ENCODE results near the gene EIF5AL1.
"Not testable (repeated sequence)": the region's sequence is repeated elsewhere in the genome, so short reads cannot be mapped to it uniquely, and the experiment has no call there.

EIF5AL1 gene

DNA sequence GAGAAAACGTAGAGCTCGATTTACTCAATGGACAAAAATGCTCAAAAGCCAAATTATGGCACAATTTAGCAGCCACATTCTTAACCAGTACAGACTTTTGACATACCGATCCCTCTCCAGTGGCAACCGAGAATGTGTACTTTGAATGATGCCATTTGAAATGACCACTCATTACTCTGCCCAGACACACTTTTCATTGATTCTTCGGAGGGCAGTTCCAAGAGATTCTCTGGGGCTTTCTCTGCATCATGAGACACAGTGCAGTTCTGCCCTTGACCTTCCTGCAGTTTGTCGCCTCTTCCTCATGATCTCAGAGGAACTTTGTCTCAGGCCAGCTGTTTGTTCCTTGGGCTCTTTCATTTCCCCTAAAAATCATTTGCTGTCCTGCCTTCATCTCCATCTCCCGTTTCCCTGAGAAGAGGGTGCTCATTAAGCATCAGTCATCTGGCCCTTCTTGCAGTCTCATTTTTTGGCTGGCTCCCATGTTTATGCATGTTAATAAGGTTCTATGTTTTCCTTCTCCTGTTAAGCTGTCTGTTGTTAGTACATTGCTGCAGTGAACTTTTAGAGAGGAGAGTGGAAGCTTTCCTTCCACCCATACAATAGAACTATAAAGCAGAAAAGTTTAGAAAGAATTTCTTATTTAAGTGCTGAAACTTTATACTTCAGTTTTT is 4.3 kb downstream of the EIF5AL1 start:
- not testable (repeated sequence) for DNase-seq

- not testable (repeated sequence) for DNase-seq
Measured at GRCh38 chr10:79517567-79517966, 5.2 kb downstream of the EIF5AL1 start.

DNA sequence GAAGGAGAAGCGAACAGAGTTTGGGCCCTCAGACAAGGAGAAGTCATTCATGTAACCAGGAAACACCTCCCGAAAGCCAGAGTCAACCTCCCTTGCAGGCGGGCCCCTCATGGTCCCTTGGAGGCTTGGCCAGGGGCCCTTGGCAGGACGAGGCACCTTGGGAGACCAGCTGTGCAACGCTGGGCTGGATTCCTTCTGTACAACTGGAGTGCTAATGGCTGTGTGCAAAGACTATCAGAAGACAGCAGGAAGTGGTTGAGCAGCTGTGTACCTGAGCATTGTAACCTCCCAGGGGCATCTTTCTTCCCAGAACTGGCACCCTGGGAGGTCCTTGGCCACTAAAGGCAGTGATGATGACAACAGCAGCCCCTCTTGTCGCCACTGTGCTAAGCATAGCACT is 9.4 kb downstream of the EIF5AL1 start:
- DNase-seq, result not testable (repeated sequence)

- not testable (repeated sequence) for DNase-seq
Measured at GRCh38 chr10:79522464-79522863, 10.1 kb downstream of the EIF5AL1 start.

DNA sequence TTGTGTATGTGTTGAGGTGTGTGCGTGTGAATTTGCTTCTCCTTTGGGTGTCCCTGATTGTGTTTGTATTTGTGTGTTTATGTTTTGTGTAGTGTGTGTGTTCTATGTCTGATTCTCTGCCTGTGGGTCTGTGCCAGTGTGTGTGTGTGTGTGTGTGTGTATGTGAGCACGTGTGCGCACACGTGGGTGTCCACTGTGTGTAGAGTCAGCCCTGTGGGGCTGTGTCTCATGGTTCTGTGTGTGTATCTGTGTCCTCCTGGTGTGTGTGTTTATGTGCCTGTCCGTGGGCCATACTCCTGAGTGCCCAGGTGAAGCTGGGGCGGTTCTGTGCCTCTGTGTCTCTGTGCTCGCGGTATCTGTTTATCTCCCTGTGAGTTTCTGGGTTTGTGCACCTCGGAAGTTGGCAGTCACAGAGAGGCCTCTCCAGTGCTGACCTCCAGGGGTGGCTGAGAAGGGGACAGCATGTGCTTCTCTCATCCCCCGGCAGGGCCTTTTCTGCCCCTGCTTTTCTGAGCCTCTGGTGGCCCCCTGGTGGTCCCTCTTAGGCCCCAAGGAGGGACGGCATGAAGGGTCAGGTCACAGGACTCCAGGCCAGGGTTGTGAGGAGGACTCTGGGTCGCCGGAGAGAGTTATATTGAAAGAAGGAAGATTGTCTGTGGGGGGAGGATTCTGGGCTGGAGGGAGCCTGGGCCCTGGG is 11.0 kb downstream of the EIF5AL1 start:
- DNase-seq, result not testable (repeated sequence)

GRCh38 chr10:79525049-79525710 is 12.8 kb downstream of the EIF5AL1 start:
- not testable (repeated sequence) for DNase-seq

GRCh38 chr10:79528261-79528660 is 15.9 kb downstream of the EIF5AL1 start:
- not testable (repeated sequence) for DNase-seq

DNA sequence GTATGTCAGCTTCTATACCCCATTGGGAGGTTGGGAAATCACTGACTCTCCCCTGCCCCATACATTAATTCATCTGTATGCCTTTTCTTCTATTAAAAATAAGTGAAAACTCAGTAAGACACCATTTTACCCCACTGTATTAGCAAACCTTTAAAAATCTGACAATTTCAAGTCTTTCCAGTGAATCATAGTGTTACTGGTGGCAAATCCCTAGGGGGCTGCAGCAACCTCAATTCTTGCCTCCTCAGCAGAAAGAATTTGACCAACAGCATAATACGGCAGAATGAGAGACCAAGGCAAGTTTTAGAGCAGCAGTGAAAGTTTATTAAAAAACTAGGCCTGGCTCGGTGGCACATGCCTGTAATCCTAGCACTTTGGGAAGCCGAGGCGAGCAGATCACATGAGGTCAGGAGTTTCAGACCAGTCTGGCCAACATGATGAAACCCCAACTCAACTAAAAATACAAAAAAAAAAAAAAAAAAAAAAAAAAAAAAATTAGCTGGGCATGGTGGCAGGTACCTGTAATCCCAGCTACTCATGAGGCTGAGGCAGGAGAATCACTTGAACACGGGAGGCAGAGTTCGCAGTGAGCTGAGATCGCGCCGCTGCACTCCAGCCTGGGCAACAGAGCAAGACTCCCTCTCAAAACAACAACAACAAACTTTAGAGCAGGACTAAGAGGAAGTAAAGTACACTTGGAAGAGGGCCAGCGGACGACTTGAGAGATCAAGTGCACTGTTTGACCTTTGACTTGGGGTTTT is 21.0 kb downstream of the EIF5AL1 start:
- DNase-seq, result not testable (repeated sequence)

DNA sequence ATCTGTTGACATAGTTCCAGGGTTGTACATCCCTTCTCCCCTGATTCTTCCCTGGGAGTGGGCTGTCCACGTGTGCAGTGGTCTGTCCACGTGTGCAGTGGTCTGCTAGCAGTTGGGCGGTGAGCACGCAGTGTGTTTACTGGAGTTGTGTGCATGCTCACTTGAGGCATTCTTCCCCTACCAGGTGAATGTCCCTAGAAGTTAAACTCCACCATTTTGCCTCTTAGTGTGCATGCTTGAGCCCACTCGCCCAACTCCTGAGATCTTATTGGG is 21.5 kb downstream of the EIF5AL1 start:
- not testable (repeated sequence) for DNase-seq

DNA sequence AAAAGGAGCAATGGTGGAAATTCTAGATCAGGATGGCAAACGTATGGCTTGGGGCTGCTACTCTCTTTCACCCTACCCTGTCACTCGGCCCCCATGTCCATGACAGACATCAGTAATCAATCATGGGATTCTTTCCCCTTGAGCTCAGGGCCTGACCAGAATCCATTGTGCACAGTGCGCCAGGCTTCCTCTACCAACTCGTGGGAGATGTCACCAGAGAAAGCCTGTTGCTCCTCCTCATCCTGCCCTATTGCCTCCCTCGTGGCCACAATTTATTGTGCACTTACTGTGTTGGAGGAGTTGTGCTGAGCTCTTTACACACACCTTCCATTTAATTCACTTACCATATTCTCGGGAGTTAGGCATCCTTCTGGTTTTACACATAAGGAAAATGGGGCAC is 26.0 kb downstream of the EIF5AL1 start:
- DNase-seq, result not testable (repeated sequence)

DNA sequence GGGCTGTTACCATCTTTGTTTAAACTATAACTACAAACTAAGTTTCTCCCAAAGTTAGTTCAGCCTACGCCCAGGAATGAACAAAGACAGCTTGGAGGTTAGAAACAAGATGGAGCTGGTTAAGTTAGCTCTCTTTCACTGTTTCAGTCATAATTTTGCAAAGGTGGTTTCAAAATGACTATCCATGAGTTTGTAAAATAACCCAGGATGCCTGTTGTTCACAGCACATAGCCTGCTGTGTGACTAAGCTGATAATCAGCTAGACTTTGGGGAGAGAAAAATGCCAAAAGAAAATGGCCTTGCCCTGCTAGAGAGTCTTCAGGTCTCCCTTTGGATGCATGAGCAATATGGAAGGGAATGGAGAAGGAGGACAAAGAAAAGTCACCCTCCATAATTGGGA is 28.6 kb downstream of the EIF5AL1 start:
- not testable (repeated sequence) for DNase-seq

DNA sequence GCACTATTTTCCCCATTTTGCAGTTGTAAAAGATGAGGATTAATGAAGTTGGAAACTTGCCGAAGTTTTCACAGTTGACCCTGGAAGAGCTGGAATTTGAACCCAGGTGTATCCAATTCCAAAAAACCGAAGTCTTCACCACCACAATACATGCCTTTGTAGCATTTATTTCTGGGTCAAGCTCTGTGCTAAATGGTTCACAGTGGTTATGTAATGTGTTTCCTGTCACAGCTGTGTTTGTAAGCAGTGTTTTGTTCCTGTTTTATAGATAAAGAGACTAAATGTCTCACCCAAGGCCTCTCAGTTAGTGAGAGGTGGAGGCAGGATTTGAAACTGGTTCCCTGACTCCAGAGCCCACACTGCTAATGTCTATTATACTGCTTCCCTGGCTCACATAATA is 30.3 kb downstream of the EIF5AL1 start:
- DNase-seq, result no peak

DNA sequence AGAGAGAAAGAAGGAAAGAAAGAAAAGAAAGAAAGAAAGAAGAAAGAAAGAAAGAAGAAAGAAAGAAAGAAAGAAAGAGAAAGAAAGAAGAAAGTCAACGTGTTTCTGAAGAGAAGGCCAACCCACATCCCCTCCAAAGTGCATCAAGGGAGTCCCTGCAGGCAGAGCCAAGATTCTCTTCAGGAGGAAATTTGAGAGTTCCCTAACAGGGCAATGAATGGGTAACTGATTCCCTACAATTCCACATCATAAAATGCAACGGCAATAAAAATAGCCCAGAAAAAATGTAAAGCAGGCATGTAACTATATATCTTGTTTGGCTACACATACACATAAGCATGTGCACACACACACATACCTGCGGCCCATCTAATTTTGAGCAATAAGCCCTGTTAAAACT is 32.1 kb downstream of the EIF5AL1 start:
- not testable (repeated sequence) for DNase-seq

- DNase-seq, result not testable (repeated sequence)
Measured at GRCh38 chr10:79544926-79545659, 32.8 kb downstream of the EIF5AL1 start.

DNA sequence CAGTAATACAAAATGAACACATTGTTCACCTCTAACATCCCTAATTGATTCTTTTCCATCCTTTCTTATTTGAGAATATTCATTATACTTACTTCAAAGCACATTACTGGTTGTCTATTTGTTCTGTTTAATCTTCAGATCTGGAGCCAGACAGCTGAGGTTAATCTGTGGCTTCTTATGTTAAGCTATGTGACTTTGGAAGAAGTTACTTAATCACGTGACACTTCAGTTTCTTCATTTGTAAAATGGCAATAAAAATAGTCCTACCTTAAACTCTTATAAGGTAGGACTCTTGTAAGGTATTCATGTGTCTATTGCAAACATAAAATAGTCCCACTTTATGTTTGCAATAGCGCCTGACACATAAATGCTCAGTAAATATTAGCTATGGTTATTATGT is 34.8 kb downstream of the EIF5AL1 start:
- not testable (repeated sequence) for DNase-seq

DNA sequence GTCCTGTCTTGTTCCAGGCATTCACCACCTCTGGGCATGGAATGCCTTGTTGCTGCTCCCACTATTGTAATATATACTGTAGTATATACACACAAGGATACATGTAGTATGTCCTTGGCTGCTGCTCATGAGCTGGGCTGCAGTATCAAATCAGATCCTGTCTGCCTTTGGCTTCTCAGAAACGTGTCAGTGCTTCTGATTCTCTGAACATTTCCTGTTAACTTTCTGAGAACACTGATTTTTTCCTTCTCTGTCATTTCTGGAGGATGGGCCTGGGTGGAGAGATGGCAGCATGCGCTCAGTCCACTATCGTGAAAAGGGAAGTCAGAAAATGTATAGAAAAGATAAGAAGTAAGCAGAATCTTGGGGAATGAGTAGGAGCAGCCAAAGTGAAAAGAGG is 35.6 kb downstream of the EIF5AL1 start:
- no peak for DNase-seq

DNA sequence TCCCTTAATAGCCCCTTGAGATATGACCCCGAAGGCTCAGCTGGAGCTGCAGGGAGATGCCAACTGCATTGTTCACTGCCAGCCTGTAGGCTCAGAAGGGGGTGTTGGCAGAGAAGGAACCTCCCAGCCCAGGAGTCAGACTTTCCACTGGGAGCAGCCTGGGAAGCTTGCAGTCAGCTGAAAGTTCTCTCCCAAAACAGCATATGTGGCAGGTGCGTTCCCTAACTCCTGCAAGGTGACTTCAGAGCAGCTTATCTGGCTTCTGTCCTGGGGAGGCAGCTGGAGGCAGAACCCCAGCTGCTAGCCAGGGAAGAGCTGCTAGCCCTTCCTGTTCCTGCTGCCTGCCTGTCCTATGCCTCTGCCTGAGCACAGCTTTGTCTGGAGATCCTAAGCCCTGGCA is 39.8 kb downstream of the EIF5AL1 start:
- DNase-seq, result no peak

- DNase-seq, result no peak
Measured at GRCh38 chr10:79555354-79556309, 43.3 kb downstream of the EIF5AL1 start.

- DNase-seq, result not testable (repeated sequence)
Measured at GRCh38 chr10:79556961-79557360, 44.6 kb downstream of the EIF5AL1 start.

DNA sequence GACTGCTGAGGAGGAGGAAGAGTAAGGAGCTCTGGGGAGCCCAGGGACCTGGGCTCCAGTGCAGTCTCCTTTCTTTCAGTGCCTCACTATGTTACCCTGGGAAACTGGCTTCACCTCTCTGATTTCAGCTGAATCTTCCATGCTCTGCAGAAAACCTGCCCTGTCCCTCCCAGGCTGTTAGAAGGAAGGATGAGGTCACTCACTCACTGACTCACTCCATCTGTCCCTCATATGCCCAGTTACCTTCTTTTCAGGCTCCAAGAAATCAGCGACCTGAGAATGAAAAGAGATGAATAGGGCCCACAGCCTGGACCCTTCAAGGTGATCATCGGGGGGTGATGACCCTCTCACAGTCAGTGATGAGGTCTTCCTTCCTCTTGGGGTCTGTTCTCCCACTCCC is 47.4 kb downstream of the EIF5AL1 start:
- no peak for DNase-seq

DNA sequence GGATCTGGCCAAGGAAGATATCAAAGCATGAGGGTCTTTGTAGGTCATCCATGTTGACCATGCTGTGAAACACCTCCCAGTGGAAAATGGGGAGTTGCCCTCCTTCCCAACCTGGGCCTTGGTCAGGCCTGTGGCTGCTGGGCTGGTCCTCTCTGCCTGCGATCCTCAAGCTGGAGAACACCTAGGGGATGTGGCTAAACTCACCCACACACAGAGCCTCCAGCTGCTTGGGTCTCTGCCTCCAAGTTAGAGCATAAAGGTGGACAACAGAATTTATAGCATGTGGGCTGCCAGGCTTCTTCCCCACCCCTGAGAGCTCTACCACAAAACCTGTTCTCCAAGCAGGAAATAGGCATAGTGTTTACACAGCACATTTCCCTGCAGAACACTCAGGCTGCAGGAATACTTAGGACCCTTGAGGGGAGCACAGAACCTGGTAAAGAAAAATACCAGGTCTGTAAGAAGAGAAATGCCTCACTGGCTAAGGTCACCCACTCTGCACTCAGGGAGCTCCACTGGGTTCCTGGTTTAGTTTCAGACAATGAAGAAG is 47.9 kb downstream of the EIF5AL1 start, which contains the start of gene SFTPA2:
Gene SFTPA2 (minus strand): TSS at position 248 of the 550 bp plus-strand sequence. CDS start 924 bp downstream, outside the sequence.
- no peak for DNase-seq

Data from cortex of kidney (tissue), 1 donor.